HepG2 (cell line): Measurements from ENCODE around the gene ACD. TPM values are rescaled to one million over a fixed set of nuclear protein-coding genes. Genes with fewer than 3 reads are reported as not detected.

Source experiments
- AFF4 ChIP-seq: sonication (generic); formaldehyde crosslinking; IDR thresholded peaks from 2 replicates; pipeline ENCODE4 v1.4.0; 2020; ENCODE audit warnings: missing genetic modification reagents
- ARID2 ChIP-seq: sonication (generic); formaldehyde crosslinking; IDR thresholded peaks from 2 replicates; pipeline ENCODE4 v1.8.1; 2022; ENCODE audit warnings: mild to moderate bottlenecking, missing genetic modification reagents, borderline replicate concordance
- ELF3 ChIP-seq: IDR thresholded peaks from 2 replicates; pipeline ENCODE4 v1.6.1; 2016; ENCODE audit warnings: missing genetic modification reagents, missing compliant biosample characterization
- FUBP1 ChIP-seq: sonication (generic); formaldehyde crosslinking; IDR thresholded peaks from 2 replicates; pipeline ENCODE4 v1.5.1; 2020; ENCODE audit warnings: missing genetic modification reagents, mild to moderate bottlenecking, borderline replicate concordance
- GZF1 ChIP-seq: sonication (generic); formaldehyde crosslinking; IDR thresholded peaks from 2 replicates; pipeline ENCODE4 v1.5.1; 2020; ENCODE audit warnings: mild to moderate bottlenecking, missing genetic modification reagents
- HOXA5 ChIP-seq: sonication (generic); formaldehyde crosslinking; IDR thresholded peaks from 2 replicates; pipeline ENCODE4 v1.4.0; 2020; ENCODE audit warnings: missing genetic modification reagents
- KDM5A ChIP-seq: fragments of 200-600 bp; sonication (generic); IDR thresholded peaks from 2 replicates; pipeline ENCODE4 v1.7.0; 2018; ENCODE audit warnings: antibody characterized with exemption, mild to moderate bottlenecking, low read length, borderline replicate concordance
- MED13 ChIP-seq: sonication (generic); formaldehyde crosslinking; IDR thresholded peaks from 2 replicates; pipeline ENCODE4 v1.5.0; 2020; ENCODE audit warnings: missing genetic modification reagents
- NFE2L2 ChIP-seq: fragments of 150-350 bp; IDR thresholded peaks from 2 replicates; pipeline ENCODE4 v1.6.1; 2014; ENCODE audit warnings: low read length
- PAWR ChIP-seq: sonication (generic); formaldehyde crosslinking; IDR thresholded peaks from 2 replicates; pipeline ENCODE4 v1.4.0; 2020; ENCODE audit warnings: missing genetic modification reagents, mild to moderate bottlenecking, borderline replicate concordance
- SMC3 ChIP-seq: IDR thresholded peaks from 2 replicates; pipeline ENCODE4 v1.6.1; 2011; ENCODE audit warnings: low read length, improper control_type of control experiment
- STAT5B ChIP-seq: sonication (generic); formaldehyde crosslinking; IDR thresholded peaks from 2 replicates; pipeline ENCODE4 v1.4.0; 2020; ENCODE audit warnings: missing genetic modification reagents
- ZNF530 ChIP-seq: sonication (generic); formaldehyde crosslinking; IDR thresholded peaks from 2 replicates; pipeline ENCODE4 v1.5.0; 2020; ENCODE audit warnings: low read depth, mild to moderate bottlenecking, missing genetic modification reagents
- ZNF768 ChIP-seq: sonication (generic); formaldehyde crosslinking; IDR thresholded peaks from 2 replicates; pipeline ENCODE4 v1.4.0; 2020; ENCODE audit warnings: missing genetic modification reagents
- polyA plus RNA-seq, 8 experiments: library from polyadenylated mRNA; depleted of rRNA in 3 of 8; stranded (reverse) in 7 of 8; unstranded in 1 of 8; fragments of >200 nt; fragmentation: Illumina TruSeq in 4 of 8; extraction: Trizol in 4 of 8; gene quantifications; 2 replicates each; pipeline versions ENCODE4 v1.2.1 to v1.2.3, GENCODE V29; 2011 to 2016; ENCODE audit warnings: low read depth in 4 of 8, missing spikeins in 1 of 8, mixed read lengths in 1 of 8; ENCODE audit not compliant: insufficient read depth in 1 of 8
- total RNA-seq, 5 experiments: library from RNA; depleted of rRNA; stranded (reverse); fragments of >200 nt; fragmentation: Illumina TruSeq; extraction: Trizol; gene quantifications; 2 replicates each; pipeline ENCODE4 v1.2.3, GENCODE V29; 2016; ENCODE audit warnings: low read depth in 1 of 5
- TF ChIP-seq, protein P1 (sequence below): sonication (generic); formaldehyde crosslinking; IDR thresholded peaks from 2 replicates; pipeline ENCODE4 v1.4.0; 2020; ENCODE audit warnings: mild to moderate bottlenecking, missing genetic modification reagents
- TF ChIP-seq, protein P2 (sequence below): sonication (generic); formaldehyde crosslinking; conservative IDR thresholded peaks from 2 replicates; pipeline ENCODE4 v1.4.0; 2020; ENCODE audit warnings: missing genetic modification reagents
- TF ChIP-seq, protein P3 (sequence below): sonication (generic); formaldehyde crosslinking; IDR thresholded peaks from 2 replicates; pipeline ENCODE4 v1.5.1; 2020; ENCODE audit warnings: missing genetic modification reagents, mild to moderate bottlenecking, borderline replicate concordance

ACD gene
- total and polyA plus RNA-seq, 2 of the 13 experiments (the other 11 are each of a cell fraction or from before 2014, with no cell fraction given), result 32.6 to 38.3 TPM

GRCh38 chr16:67666559-67667452 lies 6.7 kb upstream of the ACD start, which contains the start of the genes C16orf86 and ENKD1 (continued):
- no peak for TF ChIP-seq AFF4 (CRISPR knock-in tag)
- TF ChIP-seq SMC3, result no peak
- TF ChIP-seq GZF1 (CRISPR knock-in tag), result no peak
- TF ChIP-seq NFE2L2, result no peak
- TF ChIP-seq ZNF530 (CRISPR knock-in tag), result no peak
- TF ChIP-seq ZNF768 (CRISPR knock-in tag), result no peak; the same call in none of the 2 replicates
- no peak for TF ChIP-seq ARID2
- peak; percentile 19; the same call in 1 of the 2 replicates for TF ChIP-seq ELF3
- TF ChIP-seq KDM5A, result 0 out of 2 replicates have a peak, but pooled peaks have one; percentile 43
- 0 out of 2 replicates have a peak, but pooled peaks have one; percentile 2 for TF ChIP-seq STAT5B
- no peak for TF ChIP-seq MED13
- peak; percentile 65; the same call in 1 of the 2 replicates for TF ChIP-seq HOXA5 (CRISPR knock-in tag)
- no peak; the same call in 1 of the 2 replicates for TF ChIP-seq PAWR (CRISPR knock-in tag)
- no peak for TF ChIP-seq FUBP1 (CRISPR knock-in tag)
- TF ChIP-seq, protein P1, sequence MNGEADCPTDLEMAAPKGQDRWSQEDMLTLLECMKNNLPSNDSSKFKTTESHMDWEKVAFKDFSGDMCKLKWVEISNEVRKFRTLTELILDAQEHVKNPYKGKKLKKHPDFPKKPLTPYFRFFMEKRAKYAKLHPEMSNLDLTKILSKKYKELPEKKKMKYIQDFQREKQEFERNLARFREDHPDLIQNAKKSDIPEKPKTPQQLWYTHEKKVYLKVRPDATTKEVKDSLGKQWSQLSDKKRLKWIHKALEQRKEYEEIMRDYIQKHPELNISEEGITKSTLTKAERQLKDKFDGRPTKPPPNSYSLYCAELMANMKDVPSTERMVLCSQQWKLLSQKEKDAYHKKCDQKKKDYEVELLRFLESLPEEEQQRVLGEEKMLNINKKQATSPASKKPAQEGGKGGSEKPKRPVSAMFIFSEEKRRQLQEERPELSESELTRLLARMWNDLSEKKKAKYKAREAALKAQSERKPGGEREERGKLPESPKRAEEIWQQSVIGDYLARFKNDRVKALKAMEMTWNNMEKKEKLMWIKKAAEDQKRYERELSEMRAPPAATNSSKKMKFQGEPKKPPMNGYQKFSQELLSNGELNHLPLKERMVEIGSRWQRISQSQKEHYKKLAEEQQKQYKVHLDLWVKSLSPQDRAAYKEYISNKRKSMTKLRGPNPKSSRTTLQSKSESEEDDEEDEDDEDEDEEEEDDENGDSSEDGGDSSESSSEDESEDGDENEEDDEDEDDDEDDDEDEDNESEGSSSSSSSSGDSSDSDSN (CRISPR knock-in tag), result peak; percentile 66
- TF ChIP-seq, protein P2, sequence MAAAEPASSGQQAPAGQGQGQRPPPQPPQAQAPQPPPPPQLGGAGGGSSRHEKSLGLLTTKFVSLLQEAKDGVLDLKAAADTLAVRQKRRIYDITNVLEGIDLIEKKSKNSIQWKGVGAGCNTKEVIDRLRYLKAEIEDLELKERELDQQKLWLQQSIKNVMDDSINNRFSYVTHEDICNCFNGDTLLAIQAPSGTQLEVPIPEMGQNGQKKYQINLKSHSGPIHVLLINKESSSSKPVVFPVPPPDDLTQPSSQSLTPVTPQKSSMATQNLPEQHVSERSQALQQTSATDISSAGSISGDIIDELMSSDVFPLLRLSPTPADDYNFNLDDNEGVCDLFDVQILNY (CRISPR knock-in tag), result peak; percentile 67
- TF ChIP-seq, protein P3, sequence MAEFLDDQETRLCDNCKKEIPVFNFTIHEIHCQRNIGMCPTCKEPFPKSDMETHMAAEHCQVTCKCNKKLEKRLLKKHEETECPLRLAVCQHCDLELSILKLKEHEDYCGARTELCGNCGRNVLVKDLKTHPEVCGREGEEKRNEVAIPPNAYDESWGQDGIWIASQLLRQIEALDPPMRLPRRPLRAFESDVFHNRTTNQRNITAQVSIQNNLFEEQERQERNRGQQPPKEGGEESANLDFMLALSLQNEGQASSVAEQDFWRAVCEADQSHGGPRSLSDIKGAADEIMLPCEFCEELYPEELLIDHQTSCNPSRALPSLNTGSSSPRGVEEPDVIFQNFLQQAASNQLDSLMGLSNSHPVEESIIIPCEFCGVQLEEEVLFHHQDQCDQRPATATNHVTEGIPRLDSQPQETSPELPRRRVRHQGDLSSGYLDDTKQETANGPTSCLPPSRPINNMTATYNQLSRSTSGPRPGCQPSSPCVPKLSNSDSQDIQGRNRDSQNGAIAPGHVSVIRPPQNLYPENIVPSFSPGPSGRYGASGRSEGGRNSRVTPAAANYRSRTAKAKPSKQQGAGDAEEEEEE (CRISPR knock-in tag), result peak; percentile 50; the same call in 1 of the 2 replicates
